Activated CD4-positive, alpha-beta T cell treated with anti-CD3 and anti-CD28 coated beads, Interleukin-2, amount 50 U/mL, for 16 hours (primary cell): ENCODE results near the gene ADGRG6.
"Not testable (repeated sequence)": the region's sequence is repeated elsewhere in the genome, so short reads cannot be mapped to it uniquely, and the experiment has no call there.

Experiments used
- DNase-seq: peaks from one replicate; pipeline ENCODE4 v3.0.0-alpha.2; 2020

The ADGRG6 gene

DNA sequence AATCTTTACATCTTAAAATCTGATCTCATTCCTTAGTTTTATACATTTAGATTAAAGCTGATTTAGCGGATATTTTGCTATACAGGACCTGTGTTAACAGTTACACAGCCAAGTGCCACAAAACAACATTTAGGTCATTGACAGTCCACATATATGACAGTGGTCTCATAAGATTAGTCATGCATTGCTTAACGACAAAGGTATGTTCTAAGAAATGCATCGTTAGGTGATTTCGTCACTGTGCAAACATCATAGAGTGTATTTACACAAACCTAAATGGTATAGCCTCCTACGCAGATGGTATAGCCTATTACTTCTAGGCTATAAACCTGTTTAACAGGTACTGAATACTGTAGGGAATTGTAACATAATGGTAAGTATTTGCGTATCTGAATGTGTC lies 21.6 kb downstream of the ADGRG6 start:
- DNase-seq: no peak

DNA sequence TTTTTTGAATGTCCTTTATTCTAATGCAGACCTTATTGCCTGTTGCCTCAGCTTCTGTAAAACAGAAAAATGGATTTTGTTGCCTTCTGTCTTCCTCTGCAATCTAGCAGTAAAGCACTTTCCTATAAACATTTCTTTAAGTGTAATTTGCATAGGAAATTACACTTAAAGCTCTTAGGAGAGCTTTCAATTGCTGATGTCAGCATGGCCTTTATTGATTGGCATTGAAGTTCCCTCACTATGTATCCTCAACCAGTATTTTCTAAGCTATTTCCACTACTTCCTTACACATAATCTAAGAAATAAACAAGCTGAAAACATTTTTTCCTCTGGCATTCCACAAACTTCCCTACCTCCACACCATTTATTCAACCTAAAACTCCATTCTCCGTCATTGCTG lies 22.3 kb downstream of the ADGRG6 start:
- DNase-seq: no peak

DNA sequence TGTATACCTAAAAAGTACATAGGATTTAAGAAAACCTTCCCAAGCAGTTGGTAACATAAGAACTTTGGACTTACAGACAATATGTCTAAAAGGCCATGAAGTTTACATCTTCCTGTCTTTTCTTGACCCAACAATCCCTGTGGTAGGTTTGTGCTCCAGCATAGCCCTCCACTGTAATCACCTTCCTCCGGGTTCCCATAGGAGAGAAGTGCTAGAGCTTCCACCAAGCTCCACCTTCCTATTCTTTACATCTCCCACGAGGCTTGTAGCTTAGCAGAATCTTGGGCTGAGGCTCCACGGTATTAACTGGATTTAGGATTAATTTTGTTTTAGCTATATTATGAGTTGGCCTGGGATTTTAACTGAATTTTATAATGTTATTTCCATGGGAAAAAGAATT lies 23.3 kb downstream of the ADGRG6 start:
- no peak for DNase-seq

DNA sequence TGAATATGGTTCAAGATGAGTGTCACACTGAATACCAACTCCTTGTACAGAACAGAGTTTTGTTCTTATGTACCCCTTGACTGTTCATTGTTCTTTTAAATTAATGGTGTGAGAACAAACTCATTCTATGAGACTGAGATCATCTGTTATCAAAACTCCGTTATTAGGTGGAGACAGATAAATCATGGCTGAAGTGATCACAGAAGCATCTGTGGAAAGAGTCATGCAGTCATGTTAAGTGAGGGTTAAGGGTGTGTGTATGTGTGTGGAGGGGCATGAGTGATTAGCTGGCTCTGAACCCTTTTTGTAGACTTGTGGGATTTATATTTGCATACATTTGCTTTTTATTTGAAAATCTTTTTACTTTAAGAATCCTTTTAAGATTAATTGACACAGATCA lies 24.7 kb downstream of the ADGRG6 start:
- DNase-seq: no peak

DNA sequence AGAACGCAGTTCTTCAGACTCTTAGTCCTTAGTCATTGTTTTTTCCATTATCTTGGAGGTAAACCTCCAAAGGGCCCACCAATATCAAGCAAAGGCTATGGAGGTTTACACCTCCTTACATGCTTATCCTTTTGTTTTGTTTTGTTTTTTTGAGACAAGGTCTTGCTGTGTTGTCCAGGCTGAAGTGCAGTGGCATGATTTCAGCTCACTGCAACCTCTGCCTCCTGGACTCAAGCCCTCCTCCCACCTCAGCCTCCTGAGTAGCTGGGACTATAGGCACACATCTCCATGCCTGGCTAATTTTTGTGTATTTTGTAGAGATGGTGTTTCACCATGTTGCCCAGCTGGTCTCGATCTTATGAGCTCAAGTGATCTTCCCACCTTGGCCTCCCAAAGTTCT lies 26.3 kb downstream of the ADGRG6 start:
- no peak for DNase-seq

DNA sequence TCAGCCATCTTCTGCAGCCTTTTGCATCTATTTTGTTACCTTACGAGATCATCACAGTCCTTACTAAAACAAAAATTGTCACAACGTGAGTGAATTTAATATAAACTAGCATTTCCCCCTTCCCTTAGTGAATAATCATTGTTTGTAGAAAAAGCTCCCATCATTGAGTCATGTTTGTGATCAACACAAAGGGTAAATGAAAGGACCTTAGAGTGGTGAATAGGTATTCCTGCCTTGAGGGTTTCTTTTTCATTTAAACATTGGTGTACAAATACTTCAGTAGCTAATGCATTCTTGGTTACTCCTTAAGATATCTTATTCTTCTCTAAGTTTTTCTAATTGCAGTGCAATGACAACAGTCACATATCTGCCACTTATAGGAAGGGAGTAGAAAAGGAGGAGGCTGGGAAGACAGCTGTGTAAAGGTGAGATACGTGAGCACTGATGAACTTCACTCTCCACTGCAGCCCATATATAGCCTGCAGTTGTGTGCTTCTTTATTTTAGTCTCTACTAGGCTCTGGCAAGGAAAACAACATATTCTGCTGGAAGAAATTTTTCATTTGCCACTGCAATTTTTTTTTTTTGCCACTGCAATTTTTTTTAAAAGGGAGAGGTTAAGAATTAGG lies 27.8 kb downstream of the ADGRG6 start:
- no peak for DNase-seq

DNA sequence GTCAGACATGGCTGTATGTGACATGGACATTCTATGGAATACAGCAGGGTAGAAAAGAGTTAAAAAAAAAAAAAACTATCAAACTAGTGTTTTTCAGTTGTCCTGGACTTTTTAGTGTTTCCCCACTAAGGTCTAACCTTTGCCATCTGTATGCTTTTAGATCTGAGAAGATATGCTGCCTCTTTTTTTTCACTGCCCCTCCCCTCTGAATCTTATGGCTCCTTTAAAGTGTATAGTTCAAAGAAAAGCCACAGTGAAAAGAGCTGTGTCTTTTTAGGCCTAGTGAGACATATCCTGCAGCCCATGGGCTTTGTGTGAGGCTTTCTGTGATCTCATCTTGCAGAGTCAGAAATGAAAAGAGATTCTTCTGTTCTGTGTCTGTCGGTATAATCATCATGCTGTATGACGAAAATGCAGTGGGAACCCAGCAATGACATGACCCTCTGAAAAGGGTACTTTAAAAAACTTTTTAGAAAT lies 29.3 kb downstream of the ADGRG6 start:
- no peak for DNase-seq

DNA sequence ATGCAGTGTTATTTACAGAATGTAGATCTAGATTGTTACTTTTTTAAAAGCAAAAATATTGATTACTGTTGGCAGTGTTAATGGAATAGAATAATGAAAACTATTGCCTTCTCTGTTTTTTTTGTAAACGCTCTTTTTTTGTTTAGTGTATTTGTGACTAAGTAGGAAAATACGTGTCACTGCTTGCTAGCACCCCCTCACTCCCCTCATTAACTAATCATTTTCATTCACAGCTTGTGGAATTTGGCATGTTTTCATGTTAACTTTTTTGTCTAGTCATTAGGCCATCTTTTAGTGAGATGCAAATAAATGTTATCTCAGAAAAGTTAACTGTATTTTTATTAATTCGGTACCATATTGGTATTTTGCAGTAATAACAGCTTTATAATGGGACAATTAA lies 29.8 kb downstream of the ADGRG6 start:
- DNase-seq: no peak

DNA sequence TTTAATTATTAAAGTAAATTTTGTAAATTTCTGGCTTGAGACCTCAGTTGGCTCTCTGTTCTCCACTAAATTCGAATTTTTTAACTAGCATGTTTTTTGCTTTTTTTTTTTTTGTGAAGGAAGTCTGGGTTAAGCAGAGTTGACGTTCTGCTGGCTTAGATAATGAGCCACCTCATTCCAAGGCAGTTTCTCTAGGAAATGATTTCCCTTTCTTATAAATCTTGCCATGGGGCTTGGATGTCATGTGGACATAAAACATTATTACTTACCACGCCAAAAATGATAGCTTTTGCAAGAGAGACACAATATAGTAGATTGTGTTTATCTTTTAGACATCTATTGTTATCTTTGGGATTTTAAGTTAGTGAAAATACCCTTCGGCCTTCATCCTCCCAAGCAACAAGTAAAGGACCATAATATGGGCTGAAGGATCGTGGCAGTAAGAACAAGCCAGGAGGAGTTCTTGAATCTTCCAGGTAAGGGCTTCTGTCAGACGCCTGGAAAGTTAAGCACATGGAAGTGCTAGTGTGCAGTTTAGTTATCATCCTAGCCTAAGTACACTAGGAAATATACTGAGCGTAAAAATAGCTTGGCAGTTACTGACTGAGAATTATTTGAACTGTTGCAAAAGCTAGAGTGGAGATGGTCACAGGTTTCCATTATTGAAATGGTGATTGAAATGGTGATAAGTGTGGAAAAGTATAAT lies 30.7 kb downstream of the ADGRG6 start:
- no peak for DNase-seq

DNA sequence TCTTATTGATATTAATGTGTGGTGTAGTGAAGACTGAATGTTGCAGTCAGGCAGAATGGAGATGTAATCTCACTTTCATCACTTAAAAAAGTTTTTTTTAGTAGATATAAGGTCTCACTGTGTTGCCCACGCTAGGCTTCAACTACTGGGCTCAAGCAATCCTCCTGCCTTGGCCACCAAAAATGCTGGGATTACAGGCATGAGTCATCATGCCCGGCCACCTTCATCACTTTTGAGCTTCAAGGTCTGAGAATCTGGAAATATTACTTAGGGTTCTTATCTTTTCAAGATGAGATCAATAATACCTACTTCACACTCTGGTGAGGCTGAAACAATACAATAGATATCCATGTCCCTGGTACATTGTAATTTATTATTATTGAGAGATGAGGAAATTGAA lies 31.6 kb downstream of the ADGRG6 start:
- DNase-seq: no peak

DNA sequence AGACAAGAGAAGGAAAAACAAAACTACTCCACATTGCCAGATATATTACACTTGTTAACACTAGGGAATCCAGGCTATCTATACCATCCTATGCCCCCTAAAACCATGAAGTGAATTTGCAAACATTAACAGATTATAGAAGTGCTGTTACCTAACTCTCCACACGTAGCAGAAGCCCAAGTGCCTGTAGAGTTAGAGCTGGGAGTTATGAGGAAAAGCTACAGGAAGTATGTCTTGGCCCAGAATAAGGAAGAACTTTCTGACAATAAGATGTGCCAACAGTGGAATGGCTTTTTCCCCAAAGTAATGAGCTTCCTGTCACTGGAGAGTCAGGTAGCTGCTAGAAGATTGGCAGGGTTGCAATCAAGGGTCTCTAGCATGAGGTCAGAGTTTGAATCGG lies 32.5 kb downstream of the ADGRG6 start:
- DNase-seq: no peak

DNA sequence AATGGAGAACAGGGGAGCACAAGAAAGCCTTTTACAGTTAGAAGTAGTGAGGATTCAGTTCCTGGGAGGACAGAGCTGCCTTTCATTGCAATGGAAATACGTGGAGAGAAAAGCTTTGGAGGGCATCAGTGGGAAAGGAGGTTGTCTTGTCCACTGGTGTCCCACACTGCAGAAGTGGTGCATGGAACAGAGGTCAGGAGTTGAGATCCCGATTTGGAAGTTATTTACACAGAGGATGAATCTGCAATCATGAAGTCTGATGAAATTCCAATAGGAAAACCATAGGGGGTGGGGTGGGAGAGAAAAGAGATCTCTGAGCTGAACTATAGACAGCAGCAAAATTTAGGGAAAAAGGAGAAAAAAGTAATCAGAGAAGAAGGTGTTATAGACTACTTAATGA lies 33.6 kb downstream of the ADGRG6 start:
- no peak for DNase-seq

DNA sequence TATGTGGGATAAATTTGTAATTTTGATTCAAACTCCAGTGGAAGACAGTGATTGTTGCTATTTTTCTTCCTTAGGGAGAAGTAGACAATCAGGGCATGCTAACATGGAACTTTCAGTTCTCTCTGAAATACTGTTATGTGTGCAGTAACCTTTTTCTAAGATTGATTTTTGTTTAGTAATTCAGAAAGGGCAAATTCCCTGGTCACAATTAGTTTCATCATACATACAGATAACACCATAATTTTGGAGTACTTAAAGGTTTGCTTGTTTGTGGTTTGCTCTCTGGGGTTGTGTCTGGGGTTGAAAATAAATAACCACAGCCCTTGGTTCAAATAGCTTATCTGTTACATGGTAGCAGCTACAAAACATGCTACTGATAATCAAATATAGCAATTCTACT lies 34.4 kb downstream of the ADGRG6 start:
- no peak for DNase-seq

DNA sequence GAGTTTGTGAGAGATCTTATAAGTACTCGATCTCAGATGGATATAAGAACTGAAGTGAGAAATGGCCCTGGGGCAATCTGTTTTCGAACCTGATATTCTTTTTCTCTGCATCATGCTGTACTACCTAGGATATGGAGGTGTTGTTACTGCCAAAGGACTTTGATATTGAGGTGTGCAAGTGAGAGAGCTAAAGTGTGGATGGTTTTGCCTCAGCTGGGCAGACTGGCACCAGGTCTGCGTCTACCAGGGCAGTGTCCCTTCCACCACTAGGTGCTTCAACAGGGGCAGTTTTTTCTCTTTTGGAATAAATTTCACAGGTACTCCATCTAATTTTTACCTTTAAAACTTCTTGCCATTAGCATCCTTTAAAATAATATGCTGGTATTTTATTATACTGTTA lies 35.0 kb downstream of the ADGRG6 start:
- DNase-seq: no peak

DNA sequence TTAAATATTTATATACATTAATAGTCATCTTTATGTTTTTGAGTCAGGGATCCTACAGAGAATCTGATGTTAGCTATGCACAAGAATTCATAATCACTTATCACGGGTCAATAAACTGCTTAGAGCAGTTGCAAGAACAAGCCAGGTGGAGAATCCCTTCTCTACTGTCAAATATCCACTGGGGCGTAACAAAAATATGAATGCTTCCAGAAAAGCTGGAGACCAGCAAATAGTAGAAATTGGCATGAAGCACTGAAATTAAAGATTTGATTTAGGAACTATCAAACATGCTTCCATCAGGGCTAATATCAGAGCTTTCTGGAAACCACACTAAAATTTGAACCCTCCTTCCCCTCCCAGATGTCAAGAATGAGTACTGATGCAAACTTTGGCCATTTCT lies 37.3 kb downstream of the ADGRG6 start:
- DNase-seq: no peak

DNA sequence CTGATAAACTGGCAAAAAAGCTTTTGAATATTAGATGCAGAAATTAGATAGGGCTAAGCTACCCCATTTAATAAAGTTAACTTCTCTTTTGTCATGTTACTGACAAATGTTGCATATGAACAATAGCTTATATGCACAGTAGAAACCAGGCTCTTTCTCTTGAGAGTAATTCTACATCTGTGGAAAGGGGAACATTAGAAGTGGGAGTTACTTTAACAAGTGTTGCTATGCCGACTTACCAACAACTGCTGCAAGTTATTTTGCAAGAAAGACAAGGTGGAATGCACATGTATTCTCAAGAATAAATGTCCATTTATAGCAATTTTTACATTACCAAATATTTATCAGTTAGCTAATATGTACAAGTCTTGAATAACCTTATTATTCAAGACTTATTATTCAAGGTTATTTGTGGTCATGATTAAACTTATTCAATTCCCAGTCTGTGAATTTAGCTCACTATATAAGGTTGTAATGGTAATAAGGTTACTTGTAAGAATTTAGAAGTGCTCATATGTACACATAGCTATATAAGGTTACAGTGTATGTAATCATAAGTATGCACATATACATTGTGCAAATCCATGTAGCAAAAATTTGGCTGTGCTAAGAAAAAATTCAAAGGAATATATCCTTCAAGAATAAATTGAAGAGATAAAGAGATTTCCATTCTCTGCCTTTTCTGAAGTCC lies 38.3 kb downstream of the ADGRG6 start:
- no peak for DNase-seq

DNA sequence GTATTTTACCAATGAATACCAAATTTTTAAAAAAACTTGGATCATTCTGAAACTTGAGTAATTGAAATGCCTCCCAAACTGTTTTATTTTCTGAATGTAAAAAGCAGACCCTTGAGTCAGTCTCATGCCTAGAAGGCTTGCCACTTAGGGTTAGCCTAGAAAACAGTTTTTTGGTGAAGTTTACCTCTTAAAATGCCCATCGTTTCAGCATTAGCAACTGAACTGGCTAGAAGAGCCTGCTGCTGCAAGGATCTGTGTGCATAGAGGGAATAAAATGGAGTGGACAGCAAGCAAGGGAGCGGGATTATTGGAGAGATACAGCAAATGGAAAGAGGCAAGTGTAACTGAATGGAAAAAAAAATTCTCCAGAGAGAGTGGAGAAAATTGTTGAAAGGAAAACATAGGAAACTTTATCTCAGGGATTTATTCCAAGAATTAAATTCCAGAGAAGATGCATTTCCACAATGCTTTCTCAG lies 40.1 kb downstream of the ADGRG6 start:
- DNase-seq: no peak

DNA sequence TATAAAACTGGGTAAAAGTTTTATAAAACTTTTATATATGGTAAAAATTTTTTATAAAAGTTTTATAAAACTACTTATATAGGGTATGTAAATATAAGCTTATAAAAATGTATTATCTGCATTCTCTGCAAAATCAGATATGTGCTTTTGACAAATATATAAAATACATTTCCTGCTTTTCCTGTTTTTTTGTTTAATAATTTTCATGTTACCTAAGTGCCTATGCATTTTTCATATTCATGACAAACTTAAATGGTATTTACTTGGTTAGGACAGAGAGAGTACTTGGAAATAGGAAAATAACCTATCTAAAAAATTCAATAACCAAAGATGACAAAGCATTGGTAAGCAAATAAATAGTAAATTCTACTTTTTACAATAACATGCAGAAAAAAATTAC lies 41.2 kb downstream of the ADGRG6 start:
- no peak for DNase-seq

DNA sequence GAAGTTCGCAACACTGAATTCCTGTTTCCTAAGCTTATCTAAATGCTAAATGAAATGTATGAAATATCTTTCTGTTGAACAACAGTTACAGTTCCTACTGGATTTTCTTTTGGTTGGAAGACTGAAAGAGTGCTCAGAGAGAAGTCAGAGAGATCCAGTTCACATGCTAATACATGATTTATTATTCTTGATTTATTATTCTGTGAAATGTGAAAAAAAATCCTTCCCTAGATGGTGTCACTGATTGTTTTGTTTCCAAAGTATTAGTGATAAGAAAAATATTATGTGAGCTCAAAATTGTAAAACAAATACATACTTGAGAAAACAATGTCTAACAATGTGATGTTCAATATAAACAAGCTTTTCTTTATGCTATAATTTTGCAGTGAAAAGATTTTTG lies 42.1 kb downstream of the ADGRG6 start:
- DNase-seq: no peak

DNA sequence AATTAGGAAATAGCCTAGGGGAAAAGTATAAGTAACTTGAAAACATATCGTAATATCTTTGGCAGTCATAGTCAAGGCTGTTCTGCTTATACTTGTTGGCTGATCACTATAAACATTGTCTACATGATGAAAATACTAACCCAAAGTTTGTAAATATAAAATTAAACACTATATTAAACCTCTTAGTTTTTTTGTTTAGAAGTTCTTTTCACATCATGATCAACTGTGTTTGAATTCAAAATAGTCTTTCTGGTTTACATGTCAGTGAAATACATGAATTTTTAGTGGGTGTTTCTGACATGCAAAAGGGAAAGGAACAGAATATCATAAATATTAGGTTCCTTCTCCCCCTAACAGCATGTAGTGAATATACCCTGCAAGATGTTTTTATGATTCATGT lies 43.5 kb downstream of the ADGRG6 start:
- DNase-seq: no peak

DNA sequence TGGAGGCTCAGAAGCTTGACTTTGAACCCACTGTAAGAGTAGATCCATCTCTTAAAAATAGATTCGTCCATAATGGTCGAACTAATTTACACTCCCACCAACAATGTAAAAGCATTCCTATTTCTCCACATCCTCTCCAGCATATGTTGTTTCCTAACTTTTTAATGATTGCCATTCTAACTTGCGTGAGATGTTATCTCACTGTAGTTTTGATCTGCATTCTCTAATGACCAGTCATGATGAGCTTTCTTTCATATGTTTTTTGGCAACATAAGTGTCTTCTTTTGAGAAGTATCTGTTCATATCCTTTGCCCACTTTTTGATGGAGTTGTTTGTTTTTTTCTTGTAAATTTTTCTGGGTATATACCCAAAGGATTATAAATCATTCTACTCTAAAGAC lies 44.4 kb downstream of the ADGRG6 start:
- not testable (repeated sequence) for DNase-seq

DNA sequence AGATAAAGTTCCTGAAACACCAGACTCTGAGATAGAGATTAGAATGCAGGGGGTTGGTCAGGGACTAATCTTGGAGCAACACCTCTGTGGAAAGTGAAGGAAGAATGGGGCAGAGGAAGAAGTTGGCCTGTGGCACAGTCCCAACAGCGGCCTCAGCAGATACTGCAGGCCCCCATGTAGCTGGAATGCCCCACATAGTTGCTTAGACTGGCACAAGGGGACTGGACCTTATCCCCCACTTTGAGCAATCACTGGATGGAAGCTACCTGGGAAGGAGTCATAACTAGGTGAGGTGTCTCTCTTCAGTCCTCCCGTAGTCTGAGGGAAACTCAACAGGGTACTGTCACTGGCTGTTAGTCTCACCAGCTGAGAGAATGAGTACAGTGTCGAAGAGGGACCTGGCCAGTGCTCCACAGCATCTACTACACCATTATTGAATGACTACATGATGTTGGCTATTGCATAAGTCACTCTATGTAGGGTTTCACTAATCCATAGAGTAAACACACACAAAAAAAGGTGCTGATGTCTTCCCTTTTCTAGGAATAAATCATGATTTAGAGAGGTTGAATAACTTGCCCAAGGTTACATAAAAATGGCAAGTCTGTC lies 47.5 kb downstream of the ADGRG6 start:
- DNase-seq: no peak

DNA sequence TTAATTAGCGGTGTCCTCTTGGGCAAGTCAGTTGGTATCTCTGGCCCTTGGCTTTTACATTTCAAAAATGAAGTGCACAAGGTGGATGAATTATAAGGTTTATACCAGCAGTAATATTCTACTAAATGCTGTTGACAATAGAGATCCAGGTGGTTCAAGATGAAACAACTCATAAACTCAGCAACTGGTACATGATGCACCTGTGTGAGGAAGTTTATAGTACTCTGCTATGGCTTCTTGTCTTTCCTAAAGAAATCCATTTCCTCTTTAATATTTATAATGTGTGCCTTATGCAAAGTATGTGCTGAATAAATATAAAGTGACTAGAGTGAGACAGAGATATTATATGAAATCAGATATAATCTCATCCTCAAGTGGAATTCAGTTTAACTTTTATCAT lies 48.5 kb downstream of the ADGRG6 start:
- no peak for DNase-seq

DNA sequence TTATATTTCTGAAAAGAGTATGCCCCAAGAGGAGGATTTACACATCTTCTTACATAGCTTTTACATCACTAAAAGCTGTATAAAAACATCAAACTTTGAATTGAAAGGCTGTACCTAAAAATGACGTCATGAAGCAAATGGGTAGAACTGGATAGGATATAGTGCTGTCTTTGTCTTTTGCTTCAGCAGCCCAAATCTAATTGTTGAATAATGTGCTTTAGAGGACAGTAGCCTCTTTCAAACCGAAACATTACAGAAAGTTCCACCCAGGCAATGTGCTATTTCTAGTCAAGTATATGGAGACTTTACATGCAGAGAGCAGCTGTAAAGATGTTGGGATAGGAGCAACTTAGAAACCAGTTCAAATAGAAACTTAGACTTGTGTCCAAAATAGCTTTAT lies 51.9 kb downstream of the ADGRG6 start:
- DNase-seq: no peak
